Measurements from ENCODE around the gene XPA. TPM values are rescaled to one million over a fixed set of nuclear protein-coding genes. Genes with fewer than 3 reads are reported as not detected.

The XPA gene
- polyA plus RNA-seq, 2 of the 4 experiments (the other 2 are of a cell fraction), result 8.0 to 14.0 TPM

DNA sequence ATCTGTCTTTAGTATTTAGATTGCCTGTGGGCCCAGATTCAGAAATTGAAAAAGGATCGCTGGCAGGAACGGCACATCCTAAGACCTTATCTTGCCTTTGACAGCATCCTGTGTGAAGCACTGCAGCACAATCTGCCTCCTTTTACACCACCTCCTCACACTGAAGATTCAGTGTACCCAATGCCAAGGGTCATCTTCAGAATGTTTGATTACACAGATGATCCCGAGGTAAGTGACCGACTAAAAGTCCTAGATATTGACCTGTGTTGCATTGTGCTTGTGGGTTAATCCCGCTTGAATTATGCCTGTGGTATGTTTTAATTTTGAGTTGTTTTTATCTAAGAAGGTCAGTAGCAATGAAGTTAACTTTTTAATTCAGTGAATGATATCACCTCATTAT is 49.1 kb downstream of the XPA start:
- no peaks in the 10 kb centered on the region for H3K4me1 ChIP-seq
- CTCF ChIA-PET, result no interaction called here
- FAIRE-seq (no peak), ATAC-seq (no peak), DNase-seq (ENCODE audit: low read depth in 1 of 2, low spot score in 1 of 2) (no peak)
- H3K9me3 ChIP-seq, result no peaks in the 10 kb centered on the region
- H3K27ac ChIP-seq, result no peak overlapping the region
- no peak overlapping the region for H3K4me3 ChIP-seq
- POLR2A ChIA-PET, result interaction anchor here (3.4 kb wide), 1 partner anchor 15 kb away, joined by 22 read pairs; the partner anchor contains the start of genes NCBP1 and TSTD2
- no peak overlapping the region for H3K4me2 ChIP-seq
- no peak for TF ChIP-seq RARB (CRISPR knock-in tag; IDR thresholded peaks at IDR 0.05)
- TF ChIP-seq GATA3 (IDR thresholded peaks at IDR 0.05; ENCODE audit: borderline replicate concordance), result no peak
- TF ChIP-seq SREBF2 (IDR thresholded peaks at IDR 0.05), result no peak
- no peak for TF ChIP-seq FOSL2 (IDR thresholded peaks at IDR 0.05)
- TF ChIP-seq FOSL2 (CRISPR knock-in tag; IDR thresholded peaks at IDR 0.05), result no peak
- TF ChIP-seq ZC3H11A (IDR thresholded peaks at IDR 0.05), result no peak
- TF ChIP-seq EHMT2 (IDR thresholded peaks at IDR 0.05; ENCODE audit: low read depth), result no peak
- no peak for TF ChIP-seq SMC3 (IDR thresholded peaks at IDR 0.05)
- TF ChIP-seq, protein P1, sequence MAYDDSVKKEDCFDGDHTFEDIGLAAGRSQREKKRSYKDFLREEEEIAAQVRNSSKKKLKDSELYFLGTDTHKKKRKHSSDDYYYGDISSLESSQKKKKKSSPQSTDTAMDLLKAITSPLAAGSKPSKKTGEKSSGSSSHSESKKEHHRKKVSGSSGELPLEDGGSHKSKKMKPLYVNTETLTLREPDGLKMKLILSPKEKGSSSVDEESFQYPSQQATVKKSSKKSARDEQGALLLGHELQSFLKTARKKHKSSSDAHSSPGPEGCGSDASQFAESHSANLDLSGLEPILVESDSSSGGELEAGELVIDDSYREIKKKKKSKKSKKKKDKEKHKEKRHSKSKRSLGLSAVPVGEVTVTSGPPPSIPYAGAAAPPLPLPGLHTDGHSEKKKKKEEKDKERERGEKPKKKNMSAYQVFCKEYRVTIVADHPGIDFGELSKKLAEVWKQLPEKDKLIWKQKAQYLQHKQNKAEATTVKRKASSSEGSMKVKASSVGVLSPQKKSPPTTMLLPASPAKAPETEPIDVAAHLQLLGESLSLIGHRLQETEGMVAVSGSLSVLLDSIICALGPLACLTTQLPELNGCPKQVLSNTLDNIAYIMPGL (CRISPR knock-in tag; IDR thresholded peaks at IDR 0.05; ENCODE audit: borderline replicate concordance), result no peak
- TF ChIP-seq, protein P2, sequence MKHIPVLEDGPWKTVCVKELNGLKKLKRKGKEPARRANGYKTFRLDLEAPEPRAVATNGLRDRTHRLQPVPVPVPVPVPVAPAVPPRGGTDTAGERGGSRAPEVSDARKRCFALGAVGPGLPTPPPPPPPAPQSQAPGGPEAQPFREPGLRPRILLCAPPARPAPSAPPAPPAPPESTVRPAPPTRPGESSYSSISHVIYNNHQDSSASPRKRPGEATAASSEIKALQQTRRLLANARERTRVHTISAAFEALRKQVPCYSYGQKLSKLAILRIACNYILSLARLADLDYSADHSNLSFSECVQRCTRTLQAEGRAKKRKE (CRISPR knock-in tag; IDR thresholded peaks at IDR 0.05; ENCODE audit: low read depth), result no peak
- TF ChIP-seq CHD2 (IDR thresholded peaks at IDR 0.05; ENCODE audit: low read length, partially characterized antibody), result no peak
- TF ChIP-seq, protein P3, sequence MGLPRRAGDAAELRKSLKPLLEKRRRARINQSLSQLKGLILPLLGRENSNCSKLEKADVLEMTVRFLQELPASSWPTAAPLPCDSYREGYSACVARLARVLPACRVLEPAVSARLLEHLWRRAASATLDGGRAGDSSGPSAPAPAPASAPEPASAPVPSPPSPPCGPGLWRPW (IDR thresholded peaks at IDR 0.05), result no peak
- TF ChIP-seq FOXS1 (CRISPR knock-in tag; IDR thresholded peaks at IDR 0.05), result no peak
- TF ChIP-seq TFCP2L1 (CRISPR knock-in tag; IDR thresholded peaks at IDR 0.05), result no peak
- no peak for TF ChIP-seq PHF8 (IDR thresholded peaks at IDR 0.05; ENCODE audit: borderline replicate concordance, low read depth)
- TF ChIP-seq, protein P4, sequence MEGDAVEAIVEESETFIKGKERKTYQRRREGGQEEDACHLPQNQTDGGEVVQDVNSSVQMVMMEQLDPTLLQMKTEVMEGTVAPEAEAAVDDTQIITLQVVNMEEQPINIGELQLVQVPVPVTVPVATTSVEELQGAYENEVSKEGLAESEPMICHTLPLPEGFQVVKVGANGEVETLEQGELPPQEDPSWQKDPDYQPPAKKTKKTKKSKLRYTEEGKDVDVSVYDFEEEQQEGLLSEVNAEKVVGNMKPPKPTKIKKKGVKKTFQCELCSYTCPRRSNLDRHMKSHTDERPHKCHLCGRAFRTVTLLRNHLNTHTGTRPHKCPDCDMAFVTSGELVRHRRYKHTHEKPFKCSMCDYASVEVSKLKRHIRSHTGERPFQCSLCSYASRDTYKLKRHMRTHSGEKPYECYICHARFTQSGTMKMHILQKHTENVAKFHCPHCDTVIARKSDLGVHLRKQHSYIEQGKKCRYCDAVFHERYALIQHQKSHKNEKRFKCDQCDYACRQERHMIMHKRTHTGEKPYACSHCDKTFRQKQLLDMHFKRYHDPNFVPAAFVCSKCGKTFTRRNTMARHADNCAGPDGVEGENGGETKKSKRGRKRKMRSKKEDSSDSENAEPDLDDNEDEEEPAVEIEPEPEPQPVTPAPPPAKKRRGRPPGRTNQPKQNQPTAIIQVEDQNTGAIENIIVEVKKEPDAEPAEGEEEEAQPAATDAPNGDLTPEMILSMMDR (IDR thresholded peaks at IDR 0.05), result no peak
- WGBS (ENCODE audit: missing lambda C conversion rate), result 89% methylated on average over 5 of the region's 5 CpGs

DNA sequence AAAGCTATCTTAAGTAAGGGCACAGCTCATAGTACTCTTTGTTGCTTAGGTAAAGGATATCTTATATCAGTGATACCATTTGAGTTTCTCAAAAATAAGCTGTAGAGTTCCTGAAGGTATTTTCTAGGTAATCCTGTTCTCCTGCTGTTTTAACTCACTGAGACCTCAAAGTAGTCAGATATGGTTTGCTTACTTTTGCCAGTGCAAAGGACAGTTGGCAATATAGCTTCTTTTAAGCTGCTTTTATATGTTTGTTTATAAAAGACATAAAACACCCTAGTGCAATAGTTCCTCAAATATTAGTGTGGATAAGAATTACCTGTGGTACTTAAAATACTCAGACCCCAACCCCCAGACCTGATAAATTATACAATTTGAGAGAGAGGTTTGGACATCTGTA is 51.4 kb downstream of the XPA start:
- FAIRE-seq (no peak), DNase-seq (ENCODE audit: low read depth in 1 of 2, low spot score in 1 of 2) (no peak), ATAC-seq (no peak)
- no peak overlapping the region for H3K4me3 ChIP-seq
- no peaks in the 10 kb centered on the region for H3K9me3 ChIP-seq
- ChIA-PET CTCF (interaction anchor here (0.7 to 2.2 kb wide), 8 partner anchors 11 to 389 kb away, joined by 3 to 6 read pairs (median 3); partner anchors contain the start of genes NCBP1 and TSTD2), POLR2A (interaction anchor here (3.4 kb wide), 1 partner anchor 13 kb away, joined by 22 read pairs; the partner anchor contains the start of genes NCBP1 and TSTD2)
- TF ChIP-seq, protein P5, sequence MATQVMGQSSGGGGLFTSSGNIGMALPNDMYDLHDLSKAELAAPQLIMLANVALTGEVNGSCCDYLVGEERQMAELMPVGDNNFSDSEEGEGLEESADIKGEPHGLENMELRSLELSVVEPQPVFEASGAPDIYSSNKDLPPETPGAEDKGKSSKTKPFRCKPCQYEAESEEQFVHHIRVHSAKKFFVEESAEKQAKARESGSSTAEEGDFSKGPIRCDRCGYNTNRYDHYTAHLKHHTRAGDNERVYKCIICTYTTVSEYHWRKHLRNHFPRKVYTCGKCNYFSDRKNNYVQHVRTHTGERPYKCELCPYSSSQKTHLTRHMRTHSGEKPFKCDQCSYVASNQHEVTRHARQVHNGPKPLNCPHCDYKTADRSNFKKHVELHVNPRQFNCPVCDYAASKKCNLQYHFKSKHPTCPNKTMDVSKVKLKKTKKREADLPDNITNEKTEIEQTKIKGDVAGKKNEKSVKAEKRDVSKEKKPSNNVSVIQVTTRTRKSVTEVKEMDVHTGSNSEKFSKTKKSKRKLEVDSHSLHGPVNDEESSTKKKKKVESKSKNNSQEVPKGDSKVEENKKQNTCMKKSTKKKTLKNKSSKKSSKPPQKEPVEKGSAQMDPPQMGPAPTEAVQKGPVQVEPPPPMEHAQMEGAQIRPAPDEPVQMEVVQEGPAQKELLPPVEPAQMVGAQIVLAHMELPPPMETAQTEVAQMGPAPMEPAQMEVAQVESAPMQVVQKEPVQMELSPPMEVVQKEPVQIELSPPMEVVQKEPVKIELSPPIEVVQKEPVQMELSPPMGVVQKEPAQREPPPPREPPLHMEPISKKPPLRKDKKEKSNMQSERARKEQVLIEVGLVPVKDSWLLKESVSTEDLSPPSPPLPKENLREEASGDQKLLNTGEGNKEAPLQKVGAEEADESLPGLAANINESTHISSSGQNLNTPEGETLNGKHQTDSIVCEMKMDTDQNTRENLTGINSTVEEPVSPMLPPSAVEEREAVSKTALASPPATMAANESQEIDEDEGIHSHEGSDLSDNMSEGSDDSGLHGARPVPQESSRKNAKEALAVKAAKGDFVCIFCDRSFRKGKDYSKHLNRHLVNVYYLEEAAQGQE (IDR thresholded peaks at IDR 0.05), result no peak
- TF ChIP-seq RNF2 (IDR thresholded peaks at IDR 0.05; ENCODE audit: borderline replicate concordance, low read depth) (no peak), SREBF2 (IDR thresholded peaks at IDR 0.05) (no peak), ZSCAN20 (CRISPR knock-in tag; IDR thresholded peaks at IDR 0.05) (no peak), FOXS1 (CRISPR knock-in tag; IDR thresholded peaks at IDR 0.05) (no peak), RARB (CRISPR knock-in tag; IDR thresholded peaks at IDR 0.05) (no peak), HOXB5 (CRISPR knock-in tag; IDR thresholded peaks at IDR 0.05) (no peak), EP300 (IDR thresholded peaks at IDR 0.05) (no peak)
- TF ChIP-seq, protein P4 (IDR thresholded peaks at IDR 0.05), result no peak
- TF ChIP-seq, protein P6, sequence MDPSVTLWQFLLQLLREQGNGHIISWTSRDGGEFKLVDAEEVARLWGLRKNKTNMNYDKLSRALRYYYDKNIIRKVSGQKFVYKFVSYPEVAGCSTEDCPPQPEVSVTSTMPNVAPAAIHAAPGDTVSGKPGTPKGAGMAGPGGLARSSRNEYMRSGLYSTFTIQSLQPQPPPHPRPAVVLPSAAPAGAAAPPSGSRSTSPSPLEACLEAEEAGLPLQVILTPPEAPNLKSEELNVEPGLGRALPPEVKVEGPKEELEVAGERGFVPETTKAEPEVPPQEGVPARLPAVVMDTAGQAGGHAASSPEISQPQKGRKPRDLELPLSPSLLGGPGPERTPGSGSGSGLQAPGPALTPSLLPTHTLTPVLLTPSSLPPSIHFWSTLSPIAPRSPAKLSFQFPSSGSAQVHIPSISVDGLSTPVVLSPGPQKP (IDR thresholded peaks at IDR 0.05; ENCODE audit: low read depth, low read length), result no peak
- TF ChIP-seq, protein P3 (IDR thresholded peaks at IDR 0.05), result no peak
- H3K4me1 ChIP-seq, result no peaks in the 10 kb centered on the region
- no peak overlapping the region for H3K27ac ChIP-seq
- H3K4me2 ChIP-seq, result no peak overlapping the region
